NCI-H2029 (cell line): Measurements from ENCODE around the gene PEX11A.

Source experiments
- DNase-seq: peaks from one replicate; lab custom pipeline; 2025; lab: John Stamatoyannopoulos, UW

Gene PEX11A

GRCh38 chr15:89654847-89655805 lies 35.4 kb downstream of the PEX11A start, which contains the start of gene KIF7:
Gene KIF7, minus strand, starts transcription at chr15:89655467. Its CDS starts 2,537 bp downstream, at chr15:89652930.
- no peak for DNase-seq

DNA sequence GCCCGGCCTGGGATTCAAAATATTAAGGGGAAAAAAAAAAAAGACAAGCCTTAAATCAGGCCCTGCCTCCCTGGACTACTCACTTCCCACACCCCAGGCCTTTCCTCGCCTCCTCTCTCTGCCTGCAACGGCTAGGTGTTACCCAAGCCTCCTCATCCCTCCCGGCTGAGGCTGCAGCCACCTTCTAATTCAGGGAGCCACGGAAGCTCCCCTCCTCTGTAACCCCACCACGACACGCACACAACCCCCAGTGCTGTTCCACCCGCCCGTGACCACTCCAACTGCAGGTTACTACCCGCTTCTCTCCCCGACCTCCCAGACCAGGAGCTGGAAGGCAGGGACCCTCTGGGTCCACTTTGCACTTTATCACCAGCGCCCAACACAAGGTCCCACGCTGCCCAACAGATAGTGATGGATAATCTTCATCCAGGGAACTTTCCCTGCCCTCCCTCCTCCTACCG lies 36.2 kb downstream of the PEX11A start:
- DNase-seq, result no peak

DNA sequence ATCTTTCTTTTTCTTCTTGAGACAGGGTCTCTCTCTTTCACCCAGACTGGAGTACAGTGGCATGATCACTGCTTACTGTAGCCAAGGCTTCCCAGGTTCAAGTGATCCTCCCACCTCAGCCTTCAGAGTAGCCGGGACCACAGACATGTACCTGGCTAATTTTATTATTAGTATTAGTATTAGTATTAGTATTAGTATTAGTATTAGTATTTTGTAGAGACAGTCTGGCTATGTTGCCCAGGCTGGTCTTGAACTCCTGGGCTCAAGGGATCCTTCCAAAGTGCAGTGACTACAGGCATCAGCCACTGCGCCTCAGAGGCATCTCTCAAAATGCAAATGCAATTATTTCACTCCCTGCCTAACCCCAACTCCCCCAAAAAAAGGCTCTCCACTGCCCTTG lies 37.0 kb downstream of the PEX11A start:
- DNase-seq, result no peak

DNA sequence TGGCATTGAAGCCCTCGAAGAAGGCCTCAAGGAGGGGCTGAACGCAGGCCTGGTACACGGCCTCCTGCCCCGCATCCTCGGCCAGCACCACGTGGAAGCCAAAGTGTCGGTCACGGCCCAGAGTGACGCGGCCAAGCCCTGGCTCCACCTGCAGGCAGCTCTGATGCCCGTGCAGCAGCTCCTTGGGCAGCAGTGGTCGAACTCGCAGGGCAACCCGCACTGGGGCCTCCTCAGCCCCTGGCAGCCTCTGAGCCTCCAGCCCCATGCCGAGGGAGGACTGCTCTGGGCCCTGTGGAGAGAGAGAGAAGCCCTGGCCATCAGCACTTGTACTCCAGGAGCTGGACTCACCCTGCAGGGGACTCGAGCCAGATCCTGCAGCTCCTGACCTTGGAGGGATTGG lies 37.9 kb downstream of the PEX11A start:
- no peak for DNase-seq

DNA sequence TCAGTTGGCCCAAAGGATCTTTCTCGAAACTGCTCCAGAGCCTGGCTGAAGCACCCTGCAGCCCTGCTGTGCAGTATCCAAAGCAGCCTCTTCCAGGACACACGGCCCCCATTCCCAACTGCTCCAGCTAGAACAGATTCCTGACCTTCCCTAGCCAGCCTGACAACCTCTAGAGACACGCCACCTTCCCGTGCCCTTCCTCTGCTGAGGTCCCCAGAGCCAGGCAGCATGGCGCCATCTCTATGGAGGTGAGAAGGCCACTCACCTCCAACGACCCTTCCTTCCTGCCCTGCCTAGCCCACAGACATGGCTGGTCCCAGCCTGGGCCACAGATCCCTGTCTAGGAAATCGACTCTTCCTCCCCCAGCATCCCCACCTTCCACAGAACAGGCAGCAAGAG lies 38.4 kb downstream of the PEX11A start:
- DNase-seq, result no peak

DNA sequence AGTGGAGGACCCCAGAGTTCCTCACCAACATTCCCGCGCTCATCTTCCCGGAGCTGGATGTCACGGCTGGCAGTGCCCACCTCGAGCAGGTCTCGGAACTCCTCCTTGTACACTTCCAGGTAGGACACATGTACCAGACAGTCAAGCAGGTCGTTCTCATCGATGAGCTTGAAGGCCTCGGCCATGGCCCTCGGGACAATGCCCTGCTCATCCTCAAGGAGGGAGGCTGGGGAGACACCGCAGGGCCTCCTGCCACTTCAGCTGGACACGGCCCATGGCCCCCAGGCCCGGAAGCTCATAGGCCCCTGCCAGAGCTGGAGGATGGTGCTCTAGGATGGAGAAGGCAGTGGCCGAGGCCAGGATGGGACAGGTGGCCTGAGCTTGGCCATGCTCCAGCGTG lies 40.8 kb downstream of the PEX11A start:
- DNase-seq, result no peak

DNA sequence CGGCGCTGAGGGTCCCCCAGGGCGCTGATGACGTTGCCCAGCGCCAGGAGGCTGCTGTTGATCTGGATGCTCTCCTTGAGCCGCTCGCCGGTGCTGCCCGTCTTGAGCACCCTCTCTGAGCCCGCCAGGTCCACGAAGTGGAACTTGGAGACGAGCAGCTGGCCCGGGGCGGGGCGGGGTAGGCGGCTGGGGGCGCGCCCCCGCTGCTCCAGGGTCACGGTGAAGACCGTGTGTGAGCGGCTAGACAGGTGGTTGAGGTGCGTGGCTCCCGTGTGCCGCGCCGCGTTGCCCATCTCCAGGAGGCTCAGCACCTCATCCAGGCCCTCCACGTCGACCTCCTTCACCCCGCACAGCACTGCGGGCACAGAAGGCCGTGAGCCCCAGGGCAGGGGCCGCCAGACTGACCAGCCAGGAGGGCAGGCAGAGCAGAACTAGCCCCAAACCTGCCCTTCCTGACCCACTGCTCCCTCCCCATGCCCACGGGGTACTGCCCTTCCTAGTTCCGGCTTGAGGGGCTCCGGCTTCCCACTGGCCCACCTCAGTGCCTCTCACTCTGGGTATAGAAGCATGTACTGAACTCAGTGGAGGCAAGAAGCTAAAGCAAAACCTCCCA lies 41.4 kb downstream of the PEX11A start:
- no peak for DNase-seq

DNA sequence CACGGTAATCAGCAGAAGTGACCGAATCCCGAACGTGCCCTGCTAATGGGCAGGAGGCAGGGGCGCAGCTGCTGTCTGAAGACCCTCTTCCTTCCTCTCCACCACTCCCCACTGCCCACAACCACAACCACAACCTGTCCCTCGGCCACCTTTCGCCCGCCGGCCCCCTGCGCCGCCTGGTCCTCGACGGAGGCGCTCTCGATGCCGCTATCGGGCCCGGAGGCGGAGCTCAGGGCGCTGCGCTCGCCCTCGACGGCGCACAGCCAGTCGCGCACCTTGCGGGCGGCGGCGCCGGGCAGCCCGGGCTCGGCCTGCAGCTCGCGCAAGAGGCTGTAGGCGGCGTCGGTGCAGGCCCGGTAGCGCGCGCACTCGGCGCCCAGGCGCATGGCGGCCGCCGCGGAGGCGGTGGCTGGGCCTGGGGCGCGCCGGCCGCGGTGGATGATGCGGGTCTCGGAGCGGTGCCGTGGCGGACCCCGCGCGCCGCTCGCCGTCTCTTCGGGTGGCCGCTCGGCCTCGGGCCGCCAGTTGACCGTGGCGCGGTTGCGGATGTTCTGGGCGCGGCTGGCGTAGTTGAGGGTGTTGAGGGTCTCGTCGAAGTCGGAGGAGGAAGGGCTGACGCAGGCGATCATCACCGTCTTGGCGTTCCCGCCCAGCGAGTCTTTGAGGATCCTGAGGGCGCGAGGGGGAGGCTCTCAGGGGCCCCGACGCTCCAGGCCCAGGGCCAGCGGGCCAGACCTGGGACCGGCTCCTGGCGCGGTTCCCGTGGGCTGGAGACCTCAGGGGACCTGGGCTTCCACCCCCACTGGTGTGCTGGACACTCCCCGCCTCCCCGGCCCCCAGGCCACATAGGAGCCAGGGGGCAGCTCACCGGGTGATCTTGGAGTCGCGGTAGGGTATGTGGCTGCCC lies 42.2 kb downstream of the PEX11A start:
- no peak for DNase-seq

DNA sequence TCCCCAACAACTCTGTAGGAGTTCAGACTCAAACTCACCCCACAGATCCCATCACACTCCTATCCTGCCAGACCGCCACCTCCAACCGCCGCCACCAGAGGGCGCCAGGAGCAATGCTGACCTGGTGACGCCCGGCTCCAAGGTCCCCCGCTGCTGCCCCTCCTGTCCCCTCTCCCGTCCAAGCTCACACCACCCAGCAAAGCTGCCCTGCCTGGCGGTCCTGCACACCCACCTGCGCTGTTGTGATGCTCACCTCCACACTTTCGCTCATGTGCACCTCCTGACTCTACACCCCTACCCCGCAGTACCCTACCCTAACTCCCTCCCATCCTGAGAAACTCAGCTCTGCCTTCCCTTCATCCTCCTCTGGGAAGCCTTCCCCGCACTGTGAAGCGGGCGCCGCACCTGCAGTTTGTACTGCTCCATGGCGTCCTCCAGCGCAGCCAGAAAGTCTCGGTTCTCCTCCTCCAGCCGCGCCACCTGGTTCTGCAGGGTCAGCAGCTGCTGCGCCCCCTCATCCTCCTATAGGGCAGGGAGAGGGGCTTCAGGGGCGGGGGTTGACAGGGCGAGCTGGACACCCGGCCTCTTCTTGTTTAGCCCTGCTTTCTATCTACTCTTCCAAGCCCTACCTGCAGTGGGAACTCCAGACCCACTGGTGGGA lies 43.2 kb downstream of the PEX11A start:
- DNase-seq, result peak; percentile 10

GRCh38 chr15:89646416-89647141 lies 44.0 kb downstream of the PEX11A start:
- no peak for DNase-seq

GRCh38 chr15:89645680-89646079 lies 44.9 kb downstream of the PEX11A start:
- no peak for DNase-seq

- no peak for DNase-seq
These were observed 48.4 kb downstream of the PEX11A start for GRCh38 chr15:89642106-89642505.

- DNase-seq, result no peak
These were observed 49.5 kb downstream of the PEX11A start for GRCh38 chr15:89641053-89641452.

GRCh38 chr15:89640245-89640644 lies 50.3 kb downstream of the PEX11A start:
- DNase-seq, result no peak

- DNase-seq, result no peak
These were observed 57.0 kb downstream of the PEX11A start for GRCh38 chr15:89633585-89633984.

- DNase-seq, result no peak
These were observed 57.8 kb downstream of the PEX11A start for GRCh38 chr15:89632563-89633430.

DNA sequence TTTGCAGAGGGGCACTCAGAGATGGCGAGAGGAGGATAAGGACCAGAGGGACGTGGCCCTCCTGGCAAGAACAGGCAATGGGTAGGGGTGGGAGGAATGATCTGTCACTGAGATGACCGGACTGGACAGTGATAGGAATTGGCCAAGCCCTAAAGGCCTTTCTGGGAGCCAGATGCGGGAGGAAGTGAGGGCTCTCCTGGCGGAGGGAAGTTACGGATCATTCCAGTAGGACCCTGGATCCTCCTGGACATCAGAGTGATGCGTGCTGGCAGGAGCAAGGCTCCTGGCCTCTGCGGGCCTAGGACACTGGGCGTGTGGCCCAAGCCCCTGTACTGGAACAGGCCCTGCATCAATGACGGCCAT lies 58.7 kb downstream of the PEX11A start:
- DNase-seq, result no peak
